CD14-positive monocyte (primary cell): ENCODE results near the gene PSPN. TPM values are rescaled to one million over a fixed set of nuclear protein-coding genes. Genes with fewer than 3 reads are reported as not detected.

Experiments used
- DNase-seq, 3 donors: peaks; one replicate each; pipeline ENCODE4 v3.0.0-alpha.2; 2011 to 2022
- H2AFZ ChIP-seq: 2 replicates; pipeline ENCODE4 v1.6.0; 2012; ENCODE audit warnings: mild to moderate bottlenecking, low read depth, low read length, inconsistent platforms; ENCODE audit not compliant: insufficient read depth, poor library complexity, severe bottlenecking
- H3K27ac ChIP-seq, 2 donors: 1 replicate in 1 of 2; 2 replicates in 1 of 2; pipeline ENCODE4 v1.5.1; 2012 to 2013; ENCODE audit warnings: low read length in 2 of 2, control low read depth in 1 of 2, inconsistent platforms in 1 of 2, low read depth in 1 of 2, mild to moderate bottlenecking in 1 of 2
- H3K27me3 ChIP-seq, 2 donors: one replicate each; pipeline versions ENCODE4 v1.6.0 to v1.6.1; 2011 to 2013; ENCODE audit warnings: low read length in 2 of 2; ENCODE audit not compliant: control insufficient read depth in 2 of 2, insufficient read depth in 2 of 2
- H3K36me3 ChIP-seq, 2 donors: replicated peaks in 1 of 2; 1 replicate in 1 of 2; 2 replicates in 1 of 2; pipeline versions ENCODE4 v1.5.1 to v1.6.1; 2012 to 2013; ENCODE audit warnings: low read length in 2 of 2, control low read depth in 1 of 2, inconsistent platforms in 1 of 2, mild to moderate bottlenecking in 1 of 2; ENCODE audit not compliant: insufficient read depth in 2 of 2, control insufficient read depth in 1 of 2
- H3K4me1 ChIP-seq, 2 donors: 1 replicate in 1 of 2; 2 replicates in 1 of 2; pipeline versions ENCODE4 v1.5.1 to v1.6.1; 2012 to 2013; ENCODE audit warnings: low read length in 2 of 2, control low read depth in 1 of 2, inconsistent platforms in 1 of 2, mild to moderate bottlenecking in 1 of 2, moderate library complexity in 1 of 2; ENCODE audit not compliant: insufficient read depth in 2 of 2, control insufficient read depth in 1 of 2
- H3K4me2 ChIP-seq: replicated peaks from 2 replicates; pipeline ENCODE3; 2012; ENCODE audit warnings: low read length, moderate library complexity, mild to moderate bottlenecking; ENCODE audit not compliant: poor library complexity, severe bottlenecking; ENCODE audit errors: extremely low read depth
- H3K4me3 ChIP-seq, 3 experiments: fragments of 200-600 bp in 1 of 3; sonication (generic) in 1 of 3; replicated peaks in 1 of 3; 1 replicate in 2 of 3; 2 replicates in 1 of 3; pipeline ENCODE4 v1.5.1; 2011 to 2013; ENCODE audit warnings: low read length in 3 of 3, mild to moderate bottlenecking in 3 of 3, control low read depth in 2 of 3, low read depth in 2 of 3, inconsistent platforms in 1 of 3, moderate library complexity in 1 of 3
- H3K79me2 ChIP-seq: 2 replicates; pipeline ENCODE4 v1.6.0; 2012; ENCODE audit warnings: mild to moderate bottlenecking, control low read depth, inconsistent platforms, low read length, moderate library complexity; ENCODE audit not compliant: insufficient read depth
- H3K9ac ChIP-seq: 2 replicates; pipeline ENCODE4 v1.6.0; 2017; ENCODE audit warnings: low read length, mild to moderate bottlenecking; ENCODE audit not compliant: insufficient read depth, poor library complexity, severe bottlenecking
- H3K9me3 ChIP-seq, 2 donors: replicated peaks in 1 of 2; 1 replicate in 1 of 2; 2 replicates in 1 of 2; pipeline versions ENCODE4 v1.5.1 to v1.6.1; 2012 to 2013; ENCODE audit warnings: low read length in 2 of 2, control low read depth in 1 of 2; ENCODE audit not compliant: control insufficient read depth in 1 of 2, insufficient read depth in 1 of 2
- H4K20me1 ChIP-seq: 2 replicates; pipeline ENCODE4 v1.6.0; 2012; ENCODE audit warnings: mild to moderate bottlenecking, low read length, control low read depth, moderate library complexity; ENCODE audit not compliant: insufficient read depth
- H3K27ac Mint-ChIP-seq, 7 donors: one replicate each; pipeline ENCODE4 v1.8.0; 2020; ENCODE audit warnings: mild to moderate bottlenecking in 7 of 7, mixed read lengths in 7 of 7, moderate library complexity in 6 of 7, inconsistent platforms in 2 of 7
- H3K27me3 Mint-ChIP-seq, 3 donors: one replicate each; pipeline ENCODE4 v1.8.0; 2021 to 2022; ENCODE audit warnings: low read depth in 3 of 3, mild to moderate bottlenecking in 3 of 3, mixed read lengths in 3 of 3, moderate library complexity in 3 of 3, inconsistent platforms in 1 of 3
- H3K36me3 Mint-ChIP-seq, 2 donors: one replicate each; pipeline ENCODE4 v1.8.0; 2020; ENCODE audit warnings: mixed read lengths in 2 of 2, inconsistent platforms in 1 of 2, mild to moderate bottlenecking in 1 of 2
- H3K4me1 Mint-ChIP-seq: one replicate; pipeline ENCODE4 v1.8.0; 2020; ENCODE audit warnings: mild to moderate bottlenecking, mixed read lengths
- H3K4me3 Mint-ChIP-seq, 2 donors: one replicate each; pipeline ENCODE4 v1.8.0; 2020; ENCODE audit warnings: mild to moderate bottlenecking in 2 of 2, mixed read lengths in 2 of 2, moderate library complexity in 1 of 2
- H3K9me3 Mint-ChIP-seq, 7 donors: one replicate each; pipeline ENCODE4 v1.8.0; 2020 to 2022; ENCODE audit warnings: mixed read lengths in 7 of 7, mild to moderate bottlenecking in 6 of 7, moderate library complexity in 6 of 7, inconsistent platforms in 2 of 7
- WGBS: methylation state at CpG from one replicate; pipeline ENCODE4 v1.1.5; 2013; ENCODE audit warnings: missing lambda C conversion rate; ENCODE audit not compliant: insufficient coverage; 5-methylcytosine and 5-hydroxymethylcytosine counted together
- intact Hi-C, 2 donors: fragments of 100-400 bp; cut with micrococcal nuclease; formaldehyde crosslinking; loops; one replicate each; pipeline versions ENCODE4 v1.15.0 to v1.15.1; 2023
- polyA plus RNA-seq, 3 donors: library from polyadenylated mRNA; depleted of rRNA in 1 of 3; unstranded in 2 of 3; stranded (reverse) in 1 of 3; fragments of 300-500 nt in 2 of 3; fragments of >200 nt in 1 of 3; fragmentation: Illumina TruSeq in 2 of 3; gene quantifications; 1 replicate in 2 of 3; 2 replicates in 1 of 3; pipeline ENCODE4 v1.2.3, GENCODE V29; 2012 to 2021
- TF ChIP-seq, protein P1 (sequence below): fragments of 200-600 bp; IDR thresholded peaks from one replicate; pipeline ENCODE4 v1.8.0; 2022; ENCODE audit warnings: antibody characterized with exemption, mild to moderate bottlenecking

Gene PSPN
- polyA plus RNA-seq, 3 donors, result 0.10 to 0.19 (median 0.13) TPM

- TF ChIP-seq, protein P1, sequence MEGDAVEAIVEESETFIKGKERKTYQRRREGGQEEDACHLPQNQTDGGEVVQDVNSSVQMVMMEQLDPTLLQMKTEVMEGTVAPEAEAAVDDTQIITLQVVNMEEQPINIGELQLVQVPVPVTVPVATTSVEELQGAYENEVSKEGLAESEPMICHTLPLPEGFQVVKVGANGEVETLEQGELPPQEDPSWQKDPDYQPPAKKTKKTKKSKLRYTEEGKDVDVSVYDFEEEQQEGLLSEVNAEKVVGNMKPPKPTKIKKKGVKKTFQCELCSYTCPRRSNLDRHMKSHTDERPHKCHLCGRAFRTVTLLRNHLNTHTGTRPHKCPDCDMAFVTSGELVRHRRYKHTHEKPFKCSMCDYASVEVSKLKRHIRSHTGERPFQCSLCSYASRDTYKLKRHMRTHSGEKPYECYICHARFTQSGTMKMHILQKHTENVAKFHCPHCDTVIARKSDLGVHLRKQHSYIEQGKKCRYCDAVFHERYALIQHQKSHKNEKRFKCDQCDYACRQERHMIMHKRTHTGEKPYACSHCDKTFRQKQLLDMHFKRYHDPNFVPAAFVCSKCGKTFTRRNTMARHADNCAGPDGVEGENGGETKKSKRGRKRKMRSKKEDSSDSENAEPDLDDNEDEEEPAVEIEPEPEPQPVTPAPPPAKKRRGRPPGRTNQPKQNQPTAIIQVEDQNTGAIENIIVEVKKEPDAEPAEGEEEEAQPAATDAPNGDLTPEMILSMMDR, result no peak
- Histone ChIP-seq H3K4me3 (no peak overlapping the region), H3K9ac (no peak overlapping the region), H3K79me2 (peaks cover 9% of the 10 kb centered on the region), H2AFZ (no peak overlapping the region), H3K9me3 (no peaks in the 10 kb centered on the region), H3K27ac (no peak overlapping the region), H3K4me2 (no peak overlapping the region), H3K4me1 (no peaks in the 10 kb centered on the region), H4K20me1 (peaks cover 13% of the 10 kb centered on the region), H3K27me3 (no peaks in the 10 kb centered on the region), H3K36me3 (peaks cover 51 to 55% of the 10 kb centered on the region in 2 donors)
- H3K27me3 Mint-ChIP-seq, result peaks cover 0 to 2% (median 1%) of the 10 kb centered on the region in 3 donors
- H3K36me3 Mint-ChIP-seq, result peaks cover 52 to 59% of the 10 kb centered on the region in 2 donors
- WGBS, result 94% methylated on average over 19 of the region's 42 CpGs
- peaks cover 0 to 3% (median 0%) of the 10 kb centered on the region in 7 donors for H3K9me3 Mint-ChIP-seq
- DNase-seq, result no peak
- peak overlapping the region in 2 of 7 donors; percentile 55 to 76 for H3K27ac Mint-ChIP-seq
- H3K4me1 Mint-ChIP-seq, result no peaks in the 10 kb centered on the region
- intact Hi-C loops, result no loop called here
- no peak overlapping the region for H3K4me3 Mint-ChIP-seq
These were observed 38.2 kb upstream of the PSPN start for GRCh38 chr19:6413721-6414643.

- H3K9ac ChIP-seq, result no peak overlapping the region
- peaks cover 45 to 48% of the 10 kb centered on the region in 2 donors for H3K36me3 ChIP-seq
- DNase-seq, result no peak
- peaks cover 3% of the 10 kb centered on the region for H3K79me2 ChIP-seq
- no peaks in the 10 kb centered on the region for H3K4me1 ChIP-seq
- peaks cover 6% of the 10 kb centered on the region for H4K20me1 ChIP-seq
- no peak overlapping the region for H3K4me2 ChIP-seq
- no peak overlapping the region for H2AFZ ChIP-seq
- Mint-ChIP-seq H3K27ac (peak overlapping the region in 1 of 7 donors; percentile 13), H3K36me3 (peaks cover 45 to 53% of the 10 kb centered on the region in 2 donors), H3K27me3 (peaks cover 0 to 2% (median 1%) of the 10 kb centered on the region in 3 donors), H3K9me3 (peaks cover 0 to 3% (median 0%) of the 10 kb centered on the region in 7 donors), H3K4me1 (no peaks in the 10 kb centered on the region), H3K4me3 (no peak overlapping the region)
- H3K27me3 ChIP-seq, result no peaks in the 10 kb centered on the region
- intact Hi-C loops, result no loop called here
- no peaks in the 10 kb centered on the region for H3K9me3 ChIP-seq
- no CpG with 5 or more reads among the region's 10 CpGs for WGBS
- H3K4me3 ChIP-seq, result no peak overlapping the region
- H3K27ac ChIP-seq, result no peak overlapping the region
- TF ChIP-seq, protein P1, result no peak
These were observed 37.6 kb upstream of the PSPN start for GRCh38 chr19:6413291-6413690.
